ENCODE data around the gene SAMD4B.

GRCh38 chr19:39375929-39376328, 33.7 kb downstream of the SAMD4B start:
- TF ChIP-seq, protein P1, sequence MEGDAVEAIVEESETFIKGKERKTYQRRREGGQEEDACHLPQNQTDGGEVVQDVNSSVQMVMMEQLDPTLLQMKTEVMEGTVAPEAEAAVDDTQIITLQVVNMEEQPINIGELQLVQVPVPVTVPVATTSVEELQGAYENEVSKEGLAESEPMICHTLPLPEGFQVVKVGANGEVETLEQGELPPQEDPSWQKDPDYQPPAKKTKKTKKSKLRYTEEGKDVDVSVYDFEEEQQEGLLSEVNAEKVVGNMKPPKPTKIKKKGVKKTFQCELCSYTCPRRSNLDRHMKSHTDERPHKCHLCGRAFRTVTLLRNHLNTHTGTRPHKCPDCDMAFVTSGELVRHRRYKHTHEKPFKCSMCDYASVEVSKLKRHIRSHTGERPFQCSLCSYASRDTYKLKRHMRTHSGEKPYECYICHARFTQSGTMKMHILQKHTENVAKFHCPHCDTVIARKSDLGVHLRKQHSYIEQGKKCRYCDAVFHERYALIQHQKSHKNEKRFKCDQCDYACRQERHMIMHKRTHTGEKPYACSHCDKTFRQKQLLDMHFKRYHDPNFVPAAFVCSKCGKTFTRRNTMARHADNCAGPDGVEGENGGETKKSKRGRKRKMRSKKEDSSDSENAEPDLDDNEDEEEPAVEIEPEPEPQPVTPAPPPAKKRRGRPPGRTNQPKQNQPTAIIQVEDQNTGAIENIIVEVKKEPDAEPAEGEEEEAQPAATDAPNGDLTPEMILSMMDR (IDR thresholded peaks at IDR 0.05): no peak
- TF ChIP-seq POLR2A (IDR thresholded peaks at IDR 0.05): no peak

All from thyroid gland (tissue), 4 donors.